ENCODE data around the gene CHRNA7.

The CHRNA7 gene

DNA sequence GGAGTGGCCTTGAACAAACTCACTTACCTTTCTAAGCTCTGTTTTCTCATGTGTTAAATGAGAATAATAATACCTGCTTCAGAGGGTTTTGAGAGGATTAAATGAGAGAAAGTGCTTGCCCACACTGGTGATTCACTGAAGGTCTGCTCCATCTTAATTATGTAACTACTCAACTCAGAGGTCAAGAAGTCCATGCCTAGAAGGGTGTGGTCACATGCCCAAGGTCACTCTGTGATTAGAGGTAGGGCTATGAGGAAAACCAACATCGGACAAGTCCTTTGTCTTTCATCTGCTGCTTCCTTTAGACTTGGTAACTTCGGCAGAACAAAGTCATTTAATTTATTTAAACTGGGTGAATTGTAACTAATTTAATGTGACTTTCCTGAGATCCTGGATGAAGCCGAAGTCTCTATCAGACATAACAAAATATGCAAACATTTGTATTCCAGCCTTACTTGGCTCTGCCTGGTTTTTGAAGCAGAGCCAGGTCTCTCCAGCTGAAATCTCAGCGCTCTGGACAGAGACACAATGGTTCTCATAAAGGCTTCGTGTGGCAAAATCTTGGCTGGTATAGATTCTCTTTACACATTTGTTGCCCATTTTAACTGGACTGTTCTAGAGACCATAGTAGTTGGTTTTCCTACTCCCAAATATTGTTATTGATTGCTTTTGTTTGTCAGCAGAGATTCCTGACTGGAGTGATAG is 3.0 kb downstream of the CHRNA7 start:
- TF ChIP-seq, protein P1, sequence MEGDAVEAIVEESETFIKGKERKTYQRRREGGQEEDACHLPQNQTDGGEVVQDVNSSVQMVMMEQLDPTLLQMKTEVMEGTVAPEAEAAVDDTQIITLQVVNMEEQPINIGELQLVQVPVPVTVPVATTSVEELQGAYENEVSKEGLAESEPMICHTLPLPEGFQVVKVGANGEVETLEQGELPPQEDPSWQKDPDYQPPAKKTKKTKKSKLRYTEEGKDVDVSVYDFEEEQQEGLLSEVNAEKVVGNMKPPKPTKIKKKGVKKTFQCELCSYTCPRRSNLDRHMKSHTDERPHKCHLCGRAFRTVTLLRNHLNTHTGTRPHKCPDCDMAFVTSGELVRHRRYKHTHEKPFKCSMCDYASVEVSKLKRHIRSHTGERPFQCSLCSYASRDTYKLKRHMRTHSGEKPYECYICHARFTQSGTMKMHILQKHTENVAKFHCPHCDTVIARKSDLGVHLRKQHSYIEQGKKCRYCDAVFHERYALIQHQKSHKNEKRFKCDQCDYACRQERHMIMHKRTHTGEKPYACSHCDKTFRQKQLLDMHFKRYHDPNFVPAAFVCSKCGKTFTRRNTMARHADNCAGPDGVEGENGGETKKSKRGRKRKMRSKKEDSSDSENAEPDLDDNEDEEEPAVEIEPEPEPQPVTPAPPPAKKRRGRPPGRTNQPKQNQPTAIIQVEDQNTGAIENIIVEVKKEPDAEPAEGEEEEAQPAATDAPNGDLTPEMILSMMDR (IDR thresholded peaks at IDR 0.05; ENCODE audit: low read length, missing control alignments), result no peak
- H3K4me3 ChIP-seq (replicated peaks; ENCODE audit: low read depth, low read length), result no peak overlapping the region
- no peak for DNase-seq (ENCODE audit: low read depth)

DNA sequence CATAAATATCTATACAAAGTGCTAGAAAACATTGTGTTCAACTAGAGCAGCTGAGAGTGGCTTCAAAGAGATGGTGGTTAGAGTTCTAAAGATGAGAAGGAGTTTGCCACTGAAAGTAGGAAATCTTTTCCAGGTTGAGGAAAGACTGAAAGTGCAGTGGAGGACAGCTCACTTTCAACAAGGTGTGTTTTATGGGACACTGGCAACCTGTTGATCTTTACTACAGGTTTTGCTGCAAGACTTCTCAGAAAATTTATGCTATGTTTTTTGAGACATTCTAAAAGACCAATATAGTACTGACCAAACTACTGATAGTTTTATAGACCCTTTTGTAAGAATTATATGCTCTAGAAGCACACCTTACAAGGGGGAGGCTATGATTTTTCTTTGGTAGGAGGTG is 3.8 kb downstream of the CHRNA7 start:
- DNase-seq (ENCODE audit: low read depth), result no peak
- TF ChIP-seq, protein P1 (IDR thresholded peaks at IDR 0.05; ENCODE audit: low read length, missing control alignments), result no peak
- H3K4me3 ChIP-seq (replicated peaks; ENCODE audit: low read depth, low read length), result no peak overlapping the region

DNA sequence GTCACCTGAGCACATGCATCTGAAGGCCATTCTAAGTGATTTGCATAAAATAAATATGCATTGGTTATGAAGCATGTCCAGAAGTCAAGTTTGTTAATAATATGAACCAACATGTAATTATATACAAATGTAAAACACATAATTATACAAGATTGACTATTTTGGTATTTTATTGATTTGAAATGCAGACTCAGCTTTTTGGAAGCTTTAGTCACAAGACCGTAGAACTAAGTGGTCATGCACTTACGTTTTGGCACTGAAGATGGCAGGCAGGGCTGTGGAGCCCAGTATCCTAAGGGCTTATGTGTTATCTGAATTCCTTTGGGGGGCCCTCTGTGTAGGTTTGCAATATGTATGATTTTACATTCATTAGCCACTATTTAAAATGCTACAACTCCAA is 5.0 kb downstream of the CHRNA7 start:
- DNase-seq (ENCODE audit: low read depth), result no peak
- no peak overlapping the region for H3K4me3 ChIP-seq (replicated peaks; ENCODE audit: low read depth, low read length)
- TF ChIP-seq, protein P1 (IDR thresholded peaks at IDR 0.05; ENCODE audit: low read length, missing control alignments), result no peak

DNA sequence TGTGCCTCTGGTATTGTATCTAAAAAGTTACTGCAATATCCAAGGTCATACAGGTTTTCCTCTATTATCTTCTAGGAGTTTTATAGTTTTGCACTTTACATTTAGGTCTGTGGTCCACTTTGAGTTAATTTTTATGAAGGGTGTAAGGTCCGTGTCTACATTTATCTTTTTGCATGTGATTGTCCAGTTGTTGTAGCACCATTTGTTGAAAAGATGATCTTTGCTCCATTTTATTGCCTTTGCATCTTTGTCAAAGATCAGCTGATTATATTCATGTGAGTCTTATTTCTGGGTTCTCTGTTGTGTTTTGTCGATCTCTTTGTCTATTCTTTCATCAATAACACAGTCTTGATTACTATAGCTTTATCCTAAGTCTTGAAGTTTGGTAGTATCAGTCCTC is 6.7 kb downstream of the CHRNA7 start:
- TF ChIP-seq, protein P1 (IDR thresholded peaks at IDR 0.05; ENCODE audit: low read length, missing control alignments), result no peak
- DNase-seq (ENCODE audit: low read depth), result no peak
- H3K4me3 ChIP-seq (replicated peaks; ENCODE audit: low read depth, low read length), result no peak overlapping the region

DNA sequence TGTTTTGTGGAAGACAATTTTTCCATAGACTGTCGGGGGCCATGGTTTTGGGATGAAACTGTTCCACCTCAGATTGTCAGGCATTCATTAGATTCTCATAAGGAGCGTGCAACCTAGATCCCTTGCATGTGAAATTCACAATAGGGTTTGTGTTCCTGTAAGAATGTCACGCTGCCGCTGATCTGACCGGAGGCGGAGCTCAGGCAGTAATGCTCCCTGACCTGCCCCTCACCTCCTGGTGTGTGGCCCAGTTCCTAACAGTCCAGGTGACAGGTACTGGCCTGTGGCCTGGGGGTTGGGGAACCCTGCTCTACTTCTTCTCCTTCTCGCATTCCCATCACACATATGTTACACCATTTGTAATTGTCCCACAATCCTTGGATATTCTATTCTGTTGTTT is 11.0 kb downstream of the CHRNA7 start:
- DNase-seq (ENCODE audit: low read depth), result no peak
- H3K4me3 ChIP-seq (replicated peaks; ENCODE audit: low read depth, low read length), result no peak overlapping the region
- TF ChIP-seq, protein P1 (IDR thresholded peaks at IDR 0.05; ENCODE audit: low read length, missing control alignments), result no peak

DNA sequence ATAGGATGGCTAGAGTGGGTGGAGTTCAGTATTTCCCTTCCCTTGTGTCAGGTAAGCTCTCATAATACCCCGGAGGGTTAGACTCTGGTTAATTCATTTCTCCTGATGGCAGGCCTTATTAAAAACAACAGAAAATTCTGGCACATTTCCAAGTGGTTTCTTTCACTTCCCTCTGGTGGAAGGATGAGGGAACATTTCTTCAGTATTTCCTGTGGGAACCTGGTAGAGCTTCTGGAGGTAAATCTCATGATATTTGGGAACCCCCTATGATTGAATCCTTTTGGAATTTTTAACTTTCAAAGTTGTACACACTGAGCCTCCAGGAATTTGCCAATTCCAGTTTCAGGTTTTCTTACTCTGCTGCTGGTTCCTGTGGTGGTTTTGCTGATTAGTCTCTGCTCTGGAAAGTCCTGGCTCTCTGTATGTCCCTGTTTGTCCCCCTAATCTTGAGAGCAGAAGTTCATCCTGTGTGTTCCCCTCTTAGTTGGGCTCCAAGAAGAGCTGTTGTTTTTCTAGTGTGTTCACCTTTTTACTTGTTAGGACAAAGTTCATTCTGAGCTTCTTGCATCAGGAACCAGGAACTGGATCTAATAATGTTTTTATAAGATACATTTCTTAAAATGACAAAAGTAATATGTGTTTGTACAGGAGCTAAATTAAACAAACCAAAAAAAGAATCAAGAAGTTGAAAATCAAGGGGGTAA is 12.1 kb downstream of the CHRNA7 start:
- TF ChIP-seq, protein P1 (IDR thresholded peaks at IDR 0.05; ENCODE audit: low read length, missing control alignments), result no peak
- no peak overlapping the region for H3K4me3 ChIP-seq (replicated peaks; ENCODE audit: low read depth, low read length)
- no peak for DNase-seq (ENCODE audit: low read depth)
